Spleen (tissue), 7 donors: ENCODE data around the gene PXDN.

Experiments
- CTCF ChIP-seq, 11 experiments: fragments of 200-600 bp in 7 of 11; fragments of 450-650 bp in 4 of 11; sonication (generic) in 4 of 11; IDR thresholded peaks in 8 of 11; conservative IDR thresholded peaks in 3 of 11; 1 replicate in 7 of 11; 2 replicates in 4 of 11; pipeline versions ENCODE4 v1.4.0 to v1.8.0; 2016 to 2021; ENCODE audit warnings: antibody characterized with exemption in 11 of 11, inconsistent platforms in 4 of 11, mild to moderate bottlenecking in 1 of 11
- POLR2AphosphoS5 ChIP-seq, 3 donors: sonication (generic); formaldehyde crosslinking; IDR thresholded peaks; one replicate each; pipeline ENCODE4 v1.5.1; 2017; ENCODE audit warnings: antibody characterized with exemption in 3 of 3
- donor health status: DM: no; HTN: no; CAD: no; lungs with moderate emphysema.
- donor health status: DM: no; HTN: no; CAD: no.
- donor health status: DM: no; HTN: no; CAD: no.

GRCh38 chr2:1773883-1774282 is 29.6 kb upstream of the PXDN start:
- TF ChIP-seq POLR2AphosphoS5 (IDR thresholded peaks at IDR 0.05) (no peak), CTCF (IDR thresholded peaks at IDR 0.05 in 8 of 11, conservative IDR thresholded peaks at IDR 0.05 in 3 of 11) (no peak)
